Measurements from ENCODE around the gene SP3. TPM values are rescaled to one million over a fixed set of nuclear protein-coding genes. Genes with fewer than 3 reads are reported as not detected.

Gene SP3
- total RNA-seq, 5 donors from 2014 or later (not counting 1 experiment from before 2014, with no cell fraction given) = 107 to 150 (median 123) TPM

GRCh38 chr2:173998386-173998785, 33.2 kb upstream of the SP3 start:
- H3K9me3 Mint-ChIP-seq = no peaks in the 10 kb centered on the region
- ChIA-PET CTCF (no interaction called here), POLR2A (no interaction called here)

DNA sequence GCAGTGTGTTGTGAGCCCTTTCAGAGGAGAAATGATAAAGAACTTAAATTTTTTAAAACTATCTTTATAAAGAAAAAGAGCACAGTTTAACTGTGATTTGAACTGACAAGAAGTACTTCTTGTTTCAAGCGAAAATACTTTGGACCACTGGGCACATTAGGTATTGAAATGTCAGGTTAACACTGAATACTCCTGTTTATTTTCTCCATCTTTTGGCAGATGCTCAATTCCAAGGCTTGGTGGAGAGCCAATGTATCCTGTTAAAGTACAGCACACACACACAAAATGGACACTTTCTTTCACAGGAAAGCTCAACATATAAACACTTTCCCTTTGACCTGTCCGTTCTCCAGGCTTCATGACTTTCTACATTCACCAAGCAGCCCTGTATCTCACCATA, 32.6 kb upstream of the SP3 start:
- POLR2A ChIA-PET = no interaction called here
- DNase-seq = no peak

More at GRCh38 chr2:173998386-173998785, 33.2 kb upstream of the SP3 start:
- no peak overlapping the region for H3K4me3 ChIP-seq (ENCODE audit: control insufficient read depth in 1 of 2, extremely low read depth in 1 of 2, low read length in 1 of 2)
- DNase-seq = no peak
- 100% methylated on average over 2 of the region's 7 CpGs for WGBS (ENCODE audit: insufficient coverage)
- H3K9me3 ChIP-seq = no peaks in the 10 kb centered on the region
- ATAC-seq (replicated peaks in 1 of 4) = no peak
- H3K27ac ChIP-seq (ENCODE audit: low read length) = no peak overlapping the region
- peaks cover 0 to 8% (median 6%) of the 10 kb centered on the region in 3 donors for H3K4me1 Mint-ChIP-seq
- no peaks in the 10 kb centered on the region for H3K36me3 Mint-ChIP-seq
- H3K4me1 ChIP-seq (ENCODE audit: control insufficient read depth in 1 of 2, extremely low read depth in 1 of 2, insufficient read depth in 2 of 2, low read length in 2 of 2) = no peaks in the 10 kb centered on the region
- no peaks in the 10 kb centered on the region for H3K36me3 ChIP-seq (ENCODE audit: control insufficient read depth in 2 of 2, extremely low read depth in 1 of 2, insufficient read depth in 1 of 2, low read length in 1 of 2)
- H3K27ac Mint-ChIP-seq = no peak overlapping the region
- H3K27me3 Mint-ChIP-seq = peaks cover 5 to 7% of the 10 kb centered on the region in 2 donors
- no peaks in the 10 kb centered on the region for H3K27me3 ChIP-seq (replicated peaks in 1 of 2; ENCODE audit: control insufficient read depth in 2 of 2, extremely low read depth in 1 of 2, insufficient read depth in 2 of 2, low read length in 1 of 2)
- no peak overlapping the region for H3K4me3 Mint-ChIP-seq

DNA sequence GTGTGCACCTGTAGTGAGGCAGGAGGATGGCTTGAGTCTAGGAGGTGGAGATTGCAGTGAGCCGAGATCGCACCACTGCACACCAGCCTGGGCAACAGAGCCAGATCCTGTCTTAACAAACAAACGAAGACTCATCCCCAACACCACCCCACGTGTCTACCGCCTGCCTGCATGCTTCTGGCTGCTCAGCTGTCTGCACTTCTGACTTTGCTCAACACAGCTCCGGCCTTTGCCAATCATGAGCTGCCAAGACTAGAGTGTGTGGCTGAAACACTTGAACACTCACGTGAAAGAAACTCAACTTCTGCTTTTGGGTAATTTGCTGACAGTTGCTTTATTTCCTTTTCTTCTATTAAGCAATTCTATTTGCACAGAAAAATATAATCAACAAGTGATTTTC, 32.1 kb upstream of the SP3 start:
- WGBS (ENCODE audit: insufficient coverage) = 43% methylated on average over 4 of the region's 7 CpGs
- Histone ChIP-seq H3K9me3 (no peaks in the 10 kb centered on the region), H3K36me3 (ENCODE audit: control insufficient read depth in 2 of 2, extremely low read depth in 1 of 2, insufficient read depth in 1 of 2, low read length in 1 of 2) (no peaks in the 10 kb centered on the region), H3K4me3 (ENCODE audit: control insufficient read depth in 1 of 2, extremely low read depth in 1 of 2, low read length in 1 of 2) (no peak overlapping the region), H3K4me1 (ENCODE audit: control insufficient read depth in 1 of 2, extremely low read depth in 1 of 2, insufficient read depth in 2 of 2, low read length in 2 of 2) (no peaks in the 10 kb centered on the region), H3K27me3 (replicated peaks in 1 of 2; ENCODE audit: control insufficient read depth in 2 of 2, extremely low read depth in 1 of 2, insufficient read depth in 2 of 2, low read length in 1 of 2) (no peaks in the 10 kb centered on the region), H3K27ac (ENCODE audit: low read length) (no peak overlapping the region)
- CTCF ChIA-PET = no interaction called here
- ATAC-seq (replicated peaks in 1 of 4) (no peak), DNase-seq (peak in 9 of 35 experiments; percentile 3 to 46 (median 13))
- Mint-ChIP-seq H3K4me3 (no peak overlapping the region), H3K4me1 (peaks cover 0 to 8% (median 6%) of the 10 kb centered on the region in 3 donors), H3K27me3 (peaks cover 5 to 12% of the 10 kb centered on the region in 2 donors), H3K36me3 (no peaks in the 10 kb centered on the region), H3K9me3 (no peaks in the 10 kb centered on the region), H3K27ac (no peak overlapping the region)
- POLR2A ChIA-PET = no interaction called here

More for the DNA sequence above, 32.6 kb upstream of the SP3 start:
- Histone ChIP-seq H3K27ac (ENCODE audit: low read length) (no peak overlapping the region), H3K4me3 (ENCODE audit: control insufficient read depth in 1 of 2, extremely low read depth in 1 of 2, low read length in 1 of 2) (no peak overlapping the region), H3K4me1 (ENCODE audit: control insufficient read depth in 1 of 2, extremely low read depth in 1 of 2, insufficient read depth in 2 of 2, low read length in 2 of 2) (no peaks in the 10 kb centered on the region), H3K9me3 (no peaks in the 10 kb centered on the region), H3K27me3 (replicated peaks in 1 of 2; ENCODE audit: control insufficient read depth in 2 of 2, extremely low read depth in 1 of 2, insufficient read depth in 2 of 2, low read length in 1 of 2) (no peaks in the 10 kb centered on the region), H3K36me3 (ENCODE audit: control insufficient read depth in 2 of 2, extremely low read depth in 1 of 2, insufficient read depth in 1 of 2, low read length in 1 of 2) (no peaks in the 10 kb centered on the region)
- peaks cover 0 to 8% (median 6%) of the 10 kb centered on the region in 3 donors for H3K4me1 Mint-ChIP-seq
- H3K9me3 Mint-ChIP-seq = no peaks in the 10 kb centered on the region
- H3K36me3 Mint-ChIP-seq = no peaks in the 10 kb centered on the region
- no peak overlapping the region for H3K27ac Mint-ChIP-seq
- no peak for ATAC-seq (replicated peaks in 1 of 4)
- CTCF ChIA-PET = no interaction called here
- H3K4me3 Mint-ChIP-seq = no peak overlapping the region
- WGBS (ENCODE audit: insufficient coverage) = 55% methylated on average over 2 of the region's 2 CpGs
- H3K27me3 Mint-ChIP-seq = peaks cover 5 to 7% of the 10 kb centered on the region in 2 donors

DNA sequence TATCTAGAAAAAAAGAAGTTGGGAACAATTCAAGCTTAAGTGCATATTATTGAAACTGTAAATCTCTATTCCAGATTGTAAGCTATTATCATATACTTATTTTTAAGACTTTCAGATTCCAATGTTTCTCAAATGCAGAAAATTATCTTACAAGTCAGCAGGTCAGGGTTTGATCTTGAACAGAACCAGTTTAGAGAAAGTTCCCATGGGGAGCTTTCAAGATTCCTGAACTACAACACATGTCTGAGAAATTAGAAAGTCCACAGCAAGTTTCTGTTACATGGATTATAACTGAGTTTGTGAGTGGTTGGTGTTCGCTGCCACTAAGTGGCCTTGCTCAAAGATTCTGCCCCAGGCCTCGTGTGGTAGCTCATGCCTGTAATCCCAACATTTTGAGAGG, 31.6 kb upstream of the SP3 start:
- Histone ChIP-seq H3K4me1 (ENCODE audit: control insufficient read depth in 1 of 2, extremely low read depth in 1 of 2, insufficient read depth in 2 of 2, low read length in 2 of 2) (no peaks in the 10 kb centered on the region), H3K27me3 (replicated peaks in 1 of 2; ENCODE audit: control insufficient read depth in 2 of 2, extremely low read depth in 1 of 2, insufficient read depth in 2 of 2, low read length in 1 of 2) (no peaks in the 10 kb centered on the region), H3K9me3 (no peaks in the 10 kb centered on the region), H3K27ac (ENCODE audit: low read length) (no peak overlapping the region), H3K36me3 (ENCODE audit: control insufficient read depth in 2 of 2, extremely low read depth in 1 of 2, insufficient read depth in 1 of 2, low read length in 1 of 2) (no peaks in the 10 kb centered on the region), H3K4me3 (ENCODE audit: control insufficient read depth in 1 of 2, extremely low read depth in 1 of 2, low read length in 1 of 2) (no peak overlapping the region)
- H3K4me1 Mint-ChIP-seq = peaks cover 0 to 8% (median 6%) of the 10 kb centered on the region in 3 donors
- H3K4me3 Mint-ChIP-seq = no peak overlapping the region
- ChIA-PET POLR2A (no interaction called here), CTCF (no interaction called here)
- no peak for DNase-seq
- peaks cover 5 to 12% of the 10 kb centered on the region in 2 donors for H3K27me3 Mint-ChIP-seq
- H3K9me3 Mint-ChIP-seq = no peaks in the 10 kb centered on the region
- no peak for ATAC-seq (replicated peaks in 1 of 4)
- no peaks in the 10 kb centered on the region for H3K36me3 Mint-ChIP-seq
- 100% methylated on average over 1 of the region's 2 CpGs for WGBS (ENCODE audit: insufficient coverage)
- H3K27ac Mint-ChIP-seq = peak overlapping the region in 1 of 2 donors; percentile 9

- Mint-ChIP-seq H3K4me3 (no peak overlapping the region), H3K9me3 (no peaks in the 10 kb centered on the region), H3K27me3 (peaks cover 8 to 9% of the 10 kb centered on the region in 2 donors), H3K4me1 (peaks cover 0 to 10% (median 6%) of the 10 kb centered on the region in 3 donors), H3K36me3 (no peaks in the 10 kb centered on the region), H3K27ac (no peak overlapping the region)
- POLR2A ChIA-PET = no interaction called here
- peaks cover 0 to 4% of the 10 kb centered on the region in 2 experiments for H3K27me3 ChIP-seq (replicated peaks in 1 of 2; ENCODE audit: control insufficient read depth in 2 of 2, extremely low read depth in 1 of 2, insufficient read depth in 2 of 2, low read length in 1 of 2)
- H3K9me3 ChIP-seq = no peaks in the 10 kb centered on the region
- no peaks in the 10 kb centered on the region for H3K4me1 ChIP-seq (ENCODE audit: control insufficient read depth in 1 of 2, extremely low read depth in 1 of 2, insufficient read depth in 2 of 2, low read length in 2 of 2)
- ATAC-seq (replicated peaks in 1 of 4) (no peak), DNase-seq (no peak)
- WGBS (ENCODE audit: insufficient coverage) = no CpG with 5 or more reads among the region's 1 CpG
- no peaks in the 10 kb centered on the region for H3K36me3 ChIP-seq (ENCODE audit: control insufficient read depth in 2 of 2, extremely low read depth in 1 of 2, insufficient read depth in 1 of 2, low read length in 1 of 2)
- CTCF ChIA-PET = no interaction called here
- H3K27ac ChIP-seq (ENCODE audit: low read length) = no peak overlapping the region
- H3K4me3 ChIP-seq (ENCODE audit: control insufficient read depth in 1 of 2, extremely low read depth in 1 of 2, low read length in 1 of 2) = no peak overlapping the region
Observed at GRCh38 chr2:173993459-173993858, 28.3 kb upstream of the SP3 start.

DNA sequence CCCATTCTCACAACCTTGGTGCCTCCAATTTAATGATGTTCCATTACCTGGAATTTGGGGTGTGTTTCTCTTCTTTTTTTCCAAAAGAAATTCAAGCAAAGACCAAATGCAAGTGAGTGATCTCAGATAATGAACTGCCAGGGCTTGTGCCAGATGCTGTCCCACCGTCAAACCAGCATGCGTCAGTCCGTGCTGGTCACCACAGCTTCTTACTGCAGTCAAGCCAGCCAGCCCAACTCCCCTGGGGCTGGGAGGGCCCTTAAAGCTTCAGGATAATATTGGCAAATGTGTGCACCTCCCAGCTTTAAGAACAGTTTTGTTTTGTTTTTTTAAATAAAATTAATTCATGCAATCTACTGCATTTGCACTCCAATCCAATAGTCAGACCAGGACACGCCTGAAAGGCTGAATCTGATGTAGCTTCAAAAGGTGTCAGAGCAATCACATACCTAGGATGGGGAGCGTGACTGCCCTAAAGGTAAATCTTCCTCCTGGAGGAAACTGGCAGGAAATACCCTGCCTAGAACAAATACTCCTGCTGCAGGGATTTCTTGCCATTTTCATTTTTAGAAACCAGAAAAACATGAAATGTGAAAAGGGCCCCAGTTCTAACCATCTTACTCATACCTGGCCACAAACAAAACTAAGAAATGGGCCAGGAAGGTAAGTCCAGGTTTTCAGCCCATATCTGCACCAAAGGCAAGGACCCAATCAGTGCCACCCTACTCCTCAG, 26.8 kb upstream of the SP3 start:
- Histone ChIP-seq H3K27me3 (replicated peaks in 1 of 2; ENCODE audit: control insufficient read depth in 2 of 2, extremely low read depth in 1 of 2, insufficient read depth in 2 of 2, low read length in 1 of 2) (peaks cover 0 to 4% of the 10 kb centered on the region in 2 experiments), H3K27ac (ENCODE audit: low read length) (no peak overlapping the region), H3K9me3 (no peaks in the 10 kb centered on the region), H3K4me1 (ENCODE audit: control insufficient read depth in 1 of 2, extremely low read depth in 1 of 2, insufficient read depth in 2 of 2, low read length in 2 of 2) (no peaks in the 10 kb centered on the region), H3K36me3 (ENCODE audit: control insufficient read depth in 2 of 2, extremely low read depth in 1 of 2, insufficient read depth in 1 of 2, low read length in 1 of 2) (no peaks in the 10 kb centered on the region), H3K4me3 (ENCODE audit: control insufficient read depth in 1 of 2, extremely low read depth in 1 of 2, low read length in 1 of 2) (no peak overlapping the region)
- Mint-ChIP-seq H3K4me1 (peaks cover 0 to 10% (median 5%) of the 10 kb centered on the region in 3 donors), H3K9me3 (no peaks in the 10 kb centered on the region), H3K27ac (no peak overlapping the region), H3K27me3 (peaks cover 8 to 9% of the 10 kb centered on the region in 2 donors), H3K4me3 (no peak overlapping the region), H3K36me3 (no peaks in the 10 kb centered on the region)
- CTCF ChIA-PET = no interaction called here
- POLR2A ChIA-PET = interaction anchor here in 1 of 2 donors (0.6 kb wide), 1 partner anchor 11 kb away, joined by 4 read pairs; no protein-coding TSS in a partner anchor
- ATAC-seq (replicated peaks in 1 of 4) = no peak
- DNase-seq = no peak
- WGBS (ENCODE audit: insufficient coverage) = 89% methylated on average over 5 of the region's 5 CpGs

Data from T-cell (primary cell).